ENCODE data around the gene KSR2.
"Not testable (repeated sequence)": the region's sequence is repeated elsewhere in the genome, so short reads cannot be mapped to it uniquely, and the experiment has no call there.

KSR2 gene

DNA sequence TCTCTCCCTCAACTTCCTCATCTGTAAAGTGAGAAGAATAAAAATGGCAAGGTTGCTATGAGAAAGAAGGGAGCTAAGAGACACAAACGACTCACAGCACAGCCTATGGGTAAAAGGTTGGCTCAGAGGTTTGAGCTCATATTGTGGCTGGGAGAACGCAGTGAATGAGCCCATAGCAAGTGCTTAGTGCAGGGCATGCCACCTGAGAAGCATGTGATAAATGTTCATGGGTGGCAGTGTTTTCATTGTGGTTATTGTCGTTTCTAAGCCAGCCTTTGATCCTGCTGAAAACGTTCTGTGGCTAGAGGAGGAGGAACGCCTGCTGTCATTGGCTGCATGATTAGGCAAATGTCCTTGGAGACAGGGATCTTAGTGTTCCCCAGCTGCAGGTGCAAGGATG is 150.4 kb downstream of the KSR2 start:
- no peak for DNase-seq

DNA sequence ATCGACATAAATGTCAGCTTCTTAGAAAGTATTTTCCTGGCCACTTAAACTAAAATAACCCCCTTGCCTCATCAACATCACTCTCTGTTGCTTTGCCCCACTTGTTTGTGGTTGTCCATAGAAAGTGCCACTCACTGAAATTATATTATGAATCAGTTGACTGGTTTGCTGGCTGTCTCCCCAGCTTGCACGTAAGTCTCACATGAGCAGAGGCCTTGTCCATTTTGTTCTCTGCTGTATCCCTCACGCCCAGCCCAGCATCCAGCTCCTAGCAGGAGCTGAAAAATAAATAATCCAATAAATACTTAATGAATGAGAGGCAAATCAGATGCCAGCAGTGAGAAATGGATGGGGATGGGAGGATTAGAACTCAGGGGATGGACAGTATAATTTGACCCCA is 159.3 kb downstream of the KSR2 start:
- DNase-seq, result no peak

DNA sequence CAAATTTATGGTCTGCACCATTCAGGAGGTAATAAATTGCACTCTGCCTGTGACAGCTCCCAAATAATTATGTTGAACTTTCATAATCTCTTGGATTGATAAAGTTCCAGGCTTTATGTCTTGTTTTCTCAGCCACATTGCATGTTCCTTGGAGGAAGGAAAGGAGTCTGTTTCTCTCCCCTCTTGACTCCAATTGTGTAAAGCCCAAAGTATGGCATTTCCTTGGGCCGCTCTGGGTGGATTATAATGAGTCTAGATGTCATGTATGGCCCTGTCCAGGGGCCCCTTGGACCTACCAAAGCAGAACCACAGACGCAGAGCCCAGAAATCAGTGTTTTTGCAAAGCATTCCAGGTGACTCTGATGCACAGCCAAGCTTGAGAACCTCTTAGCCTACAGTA is 160.8 kb downstream of the KSR2 start:
- no peak for DNase-seq

DNA sequence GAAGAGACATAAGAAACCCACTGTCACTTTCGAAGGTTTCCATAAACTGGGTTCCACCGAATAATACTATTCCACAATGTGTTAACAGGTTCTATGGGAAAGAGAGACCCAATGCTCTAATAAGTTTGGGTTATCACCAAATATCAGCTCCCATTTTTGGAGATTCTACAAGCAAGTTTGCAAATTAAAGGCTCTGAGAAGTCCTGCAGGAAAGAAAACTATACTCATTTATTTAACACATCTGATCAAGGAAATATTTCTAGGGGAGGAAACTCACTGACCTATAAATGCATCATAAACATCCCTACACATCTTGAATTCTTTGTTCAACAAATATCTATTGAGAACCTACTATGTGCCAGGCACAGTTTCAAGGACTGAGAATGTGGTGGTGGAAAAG is 161.4 kb downstream of the KSR2 start:
- no peak for DNase-seq

DNA sequence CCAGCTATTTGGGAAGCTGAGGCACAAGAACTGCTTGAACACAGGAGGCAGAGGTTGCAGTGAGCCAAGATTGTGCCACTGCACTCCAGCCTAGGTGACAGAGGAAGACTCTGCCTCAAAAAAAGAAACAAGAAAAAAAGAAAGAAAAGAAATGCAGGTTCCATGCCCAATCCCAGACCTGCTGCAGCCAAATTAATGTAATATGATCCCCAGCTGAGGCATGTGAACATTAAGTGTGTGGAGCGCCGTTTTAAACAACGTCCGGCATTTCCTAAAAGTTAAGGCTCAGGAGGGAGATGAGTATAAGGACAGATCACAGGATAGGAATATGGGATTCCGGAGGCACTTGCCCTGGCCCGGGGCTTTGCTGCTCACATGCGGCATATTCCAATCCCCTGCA is 162.9 kb downstream of the KSR2 start:
- peak; percentile 70 for DNase-seq

DNA sequence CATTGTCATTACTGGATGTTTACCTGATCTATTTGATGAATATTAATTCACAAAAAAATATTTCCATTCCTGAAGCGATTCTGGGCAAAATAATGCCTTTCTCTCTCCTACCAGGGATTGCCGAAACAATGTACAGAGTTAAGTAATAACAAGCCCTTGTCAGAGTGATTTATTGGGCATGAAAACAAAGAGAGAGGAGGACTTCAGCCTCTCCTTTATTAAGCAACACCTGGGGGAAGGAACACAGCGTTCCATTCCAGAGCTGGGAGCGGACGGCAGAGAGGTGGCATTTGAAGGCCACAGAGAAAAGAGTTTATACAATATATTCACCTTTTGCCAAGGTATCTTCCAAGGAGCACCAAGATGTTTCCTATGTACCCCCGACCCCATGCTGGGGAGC is 165.8 kb downstream of the KSR2 start:
- DNase-seq, result no peak

DNA sequence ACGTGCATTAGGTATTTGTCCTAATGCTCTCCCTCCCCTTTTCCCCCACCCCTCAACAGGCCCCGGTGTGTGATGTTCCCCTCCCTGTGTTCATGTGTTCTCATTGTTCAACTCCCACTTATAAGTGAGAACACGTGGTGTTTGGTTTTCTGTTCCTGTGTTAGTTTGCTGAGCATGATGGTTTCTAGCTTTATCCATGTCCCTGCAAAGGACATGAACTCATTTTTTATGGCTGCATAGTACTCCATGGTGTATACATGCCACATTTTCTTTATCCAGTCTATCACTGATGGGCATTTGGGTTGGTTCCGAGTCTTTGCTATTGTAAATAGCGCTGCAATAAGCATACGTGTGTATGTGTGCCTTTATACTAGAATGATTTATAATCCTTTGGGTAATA is 168.1 kb downstream of the KSR2 start:
- DNase-seq, result not testable (repeated sequence)

DNA sequence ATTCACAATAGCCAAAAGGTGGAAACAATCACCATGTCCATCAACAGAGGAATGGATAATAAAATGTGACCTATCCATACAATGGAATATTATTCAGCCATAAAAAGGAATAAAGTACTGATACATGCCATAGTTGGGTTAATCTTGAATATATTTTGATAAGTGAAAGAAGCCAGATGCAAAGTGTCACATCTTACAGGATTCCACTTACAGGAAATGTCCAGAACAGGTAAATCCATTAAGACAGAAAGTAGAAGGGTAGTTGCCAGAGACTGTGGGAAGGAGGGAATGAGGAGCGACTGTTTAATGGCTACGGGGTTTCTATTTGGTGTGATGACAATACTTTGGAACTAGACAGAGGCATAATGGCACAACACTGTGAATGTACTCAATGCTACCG is 171.6 kb downstream of the KSR2 start:
- DNase-seq, result no peak

DNA sequence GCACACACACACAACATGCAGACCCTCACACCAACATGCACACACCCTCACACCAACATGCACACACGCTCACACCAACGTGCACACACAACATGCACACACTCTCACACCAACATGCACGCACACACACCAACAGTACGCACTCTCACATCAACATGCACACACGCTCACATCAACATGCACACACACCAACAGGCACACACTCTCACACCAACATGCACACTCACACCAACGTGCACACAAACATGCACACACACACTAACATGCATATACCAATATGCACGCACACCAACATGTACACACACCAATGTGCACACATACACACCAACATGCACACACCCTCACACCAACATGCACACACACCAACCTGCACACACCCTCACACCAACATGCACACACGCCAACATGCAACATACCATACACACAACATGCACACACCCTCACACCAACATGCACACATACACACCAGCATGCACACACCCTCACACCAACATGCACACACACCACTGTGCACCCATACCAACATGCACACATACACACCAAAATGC is 175.8 kb downstream of the KSR2 start:
- no peak for DNase-seq

DNA sequence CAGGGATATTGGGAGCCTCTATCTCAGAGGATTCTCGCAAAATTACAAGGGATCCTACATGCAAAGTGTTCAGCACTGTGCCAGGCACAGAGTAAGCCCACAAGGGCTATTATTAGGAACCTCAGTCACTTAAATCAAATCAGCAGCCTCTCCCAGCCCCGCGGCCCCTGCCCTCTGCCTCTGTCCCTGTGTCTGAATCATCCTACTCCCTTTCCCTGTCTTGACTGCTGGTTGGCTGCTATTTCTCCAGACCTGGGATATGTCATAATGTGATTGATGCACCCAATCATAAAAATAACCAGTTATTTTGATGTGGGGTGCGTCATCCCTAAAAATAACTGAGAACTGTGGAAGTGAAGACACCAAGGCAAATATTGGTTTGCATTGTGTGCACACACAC is 176.3 kb downstream of the KSR2 start:
- no peak for DNase-seq

DNA sequence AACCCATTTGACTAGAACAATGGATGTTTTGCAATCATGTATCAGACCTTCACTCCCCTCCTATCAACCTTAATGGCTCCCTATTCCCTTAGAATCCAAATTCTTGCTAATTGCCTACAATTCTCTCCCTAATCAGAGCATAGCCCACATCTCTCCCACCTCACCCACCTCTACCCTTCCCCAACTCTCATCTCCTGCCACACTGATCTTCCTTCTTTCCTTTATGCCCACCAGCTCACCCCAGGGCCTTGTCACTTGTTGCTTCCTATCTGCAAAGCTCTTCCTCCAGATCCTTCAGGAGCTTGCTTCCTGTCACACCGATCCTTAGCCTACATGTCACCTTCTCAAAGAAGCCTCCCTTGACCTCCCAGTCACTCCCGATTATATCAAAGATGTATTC is 177.8 kb downstream of the KSR2 start:
- no peak for DNase-seq

DNA sequence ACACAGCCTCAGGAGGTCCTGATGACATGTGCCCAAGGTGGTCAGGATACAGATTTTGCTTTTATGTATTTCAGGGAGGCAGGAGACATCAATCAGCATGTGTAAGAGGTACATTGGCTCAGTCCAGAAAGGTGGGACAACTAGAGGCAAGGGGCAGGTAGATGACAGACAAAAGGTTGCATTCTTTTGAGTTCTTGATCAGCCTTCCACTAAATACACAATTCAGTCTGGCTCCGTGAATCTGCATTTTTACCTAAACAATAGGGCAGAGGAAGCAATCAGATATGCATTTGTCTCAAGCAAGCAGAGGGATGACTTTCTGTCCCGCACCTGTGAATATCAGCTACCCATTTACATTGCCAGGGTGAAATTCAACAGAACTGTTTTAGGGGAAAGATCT is 178.6 kb downstream of the KSR2 start:
- no peak for DNase-seq

DNA sequence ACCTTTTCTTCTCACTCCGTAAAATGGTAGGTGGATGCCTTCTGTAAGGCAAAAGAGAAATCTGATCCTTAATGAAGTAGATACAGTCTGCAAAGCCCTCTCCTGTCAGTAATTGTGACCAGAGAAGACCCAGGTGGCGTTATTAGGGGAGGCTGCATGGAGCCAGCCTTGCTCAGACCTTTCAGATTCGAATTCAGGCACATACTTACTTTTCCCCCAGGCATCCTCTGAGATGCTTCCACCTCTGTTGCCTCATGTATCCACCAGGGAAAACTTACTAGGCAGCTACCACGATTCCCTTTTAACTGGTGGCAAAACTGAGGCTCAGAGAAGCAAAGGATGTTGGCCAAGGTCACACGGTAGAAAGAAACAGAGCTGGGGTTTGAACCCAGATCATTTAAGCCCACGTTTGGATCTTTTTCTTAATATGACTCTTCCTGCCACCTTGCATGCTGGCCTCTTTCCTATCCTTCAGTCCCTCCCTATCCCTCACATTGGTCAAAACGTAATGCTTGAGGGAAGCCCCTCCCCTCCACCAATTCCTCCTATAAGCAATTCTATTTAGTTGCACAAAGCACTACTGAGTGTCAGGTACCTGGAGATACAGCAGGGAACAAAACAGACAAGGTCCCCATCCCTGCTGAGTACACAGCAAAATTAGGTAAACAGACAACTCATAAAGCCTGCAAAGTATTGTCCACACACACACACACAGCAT is 179.4 kb downstream of the KSR2 start:
- no peak for DNase-seq

DNA sequence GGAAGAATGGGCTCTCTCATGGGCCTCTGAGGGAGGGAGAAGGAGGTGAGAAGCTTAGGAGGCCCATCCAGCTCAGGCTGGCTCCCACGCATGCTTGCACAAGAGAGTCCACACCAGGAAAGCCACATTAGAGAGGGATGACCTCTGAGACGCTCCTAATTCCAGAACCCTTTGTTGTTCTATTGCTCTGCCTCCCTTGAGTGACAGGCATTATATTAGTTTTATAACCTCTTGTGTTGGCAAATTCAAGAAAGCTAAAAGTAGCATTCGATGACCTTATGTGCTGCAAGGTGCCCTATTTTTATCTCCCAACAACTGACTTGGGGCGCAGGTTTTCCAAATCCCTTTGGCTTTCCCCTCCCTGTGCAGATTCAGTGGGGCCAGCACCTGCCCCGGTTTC is 190.1 kb downstream of the KSR2 start:
- DNase-seq, result no peak

DNA sequence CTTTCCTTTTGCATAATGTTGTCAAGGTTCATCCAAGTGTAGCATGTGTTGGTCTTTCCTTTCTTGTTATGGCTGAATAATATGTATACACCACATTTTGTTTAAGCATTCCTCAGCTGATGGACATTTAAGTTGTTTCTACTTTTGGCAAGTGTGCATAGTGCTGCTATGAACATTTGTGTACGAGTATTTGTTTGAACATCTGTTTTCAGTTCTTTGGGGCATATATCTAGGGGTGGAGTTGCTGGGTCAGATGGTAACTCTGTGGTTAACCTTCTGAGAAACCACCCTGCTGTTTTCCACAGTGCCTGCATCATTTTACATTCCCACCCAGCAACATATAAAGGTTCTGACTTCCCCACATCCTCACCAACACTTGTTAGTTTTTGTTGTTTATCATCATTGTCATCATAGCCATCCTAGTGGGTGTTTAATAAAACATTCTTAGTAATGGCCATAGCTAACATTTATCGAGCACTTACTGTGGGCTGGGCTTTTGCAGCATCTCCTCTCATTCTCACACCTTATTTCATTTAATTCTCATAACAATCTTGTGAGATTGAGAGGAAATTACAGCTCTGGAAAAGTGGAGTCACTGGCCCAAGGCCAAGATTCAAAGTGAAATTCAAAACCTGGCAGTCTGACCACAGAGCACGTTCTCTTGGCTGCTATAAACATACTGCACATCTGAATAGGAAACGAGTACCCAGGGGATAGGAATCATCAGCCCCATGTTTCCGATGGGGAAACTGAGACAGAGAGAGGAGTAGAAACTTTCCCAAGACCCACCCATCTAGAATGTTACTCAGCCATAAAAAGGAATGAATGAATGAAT is 193.6 kb downstream of the KSR2 start:
- peak; percentile 32 for DNase-seq

DNA sequence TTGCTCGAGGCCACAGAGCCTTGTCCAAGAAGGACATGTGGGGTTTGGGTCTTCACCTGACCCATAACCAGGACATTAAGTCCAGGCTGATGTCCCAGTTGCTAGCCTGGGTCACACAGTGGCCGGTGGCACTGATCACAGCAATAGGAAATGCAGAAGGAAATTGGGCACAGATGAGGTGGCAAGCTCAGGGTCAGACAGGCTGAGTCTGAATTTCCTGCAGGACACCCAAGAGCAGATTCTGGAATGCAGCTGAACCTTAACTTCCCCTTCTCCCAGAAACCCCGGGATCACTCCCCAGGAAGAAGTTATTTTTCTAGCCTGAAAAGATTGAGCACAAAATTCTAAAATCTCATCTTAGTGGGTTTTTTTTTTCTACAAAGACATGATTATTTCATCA is 199.9 kb downstream of the KSR2 start:
- DNase-seq, result no peak

DNA sequence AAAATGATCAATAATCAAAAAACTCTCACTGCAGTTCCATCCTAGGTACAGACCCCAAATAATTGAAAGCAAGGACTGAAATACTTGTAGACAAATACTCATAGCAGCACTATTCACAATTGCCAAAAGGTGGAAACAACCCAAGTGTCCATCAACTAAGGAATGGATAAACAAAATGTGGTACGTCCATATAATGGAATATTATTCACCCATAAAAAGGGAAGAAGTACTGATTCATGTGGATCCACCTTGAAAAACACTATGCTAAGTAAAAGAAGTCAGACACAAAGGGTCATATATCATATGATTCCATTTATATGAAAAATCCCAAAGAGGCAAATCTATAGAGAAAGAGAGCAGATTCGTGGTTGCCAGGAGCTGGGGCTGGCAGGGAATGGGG is 202.8 kb downstream of the KSR2 start:
- no peak for DNase-seq

DNA sequence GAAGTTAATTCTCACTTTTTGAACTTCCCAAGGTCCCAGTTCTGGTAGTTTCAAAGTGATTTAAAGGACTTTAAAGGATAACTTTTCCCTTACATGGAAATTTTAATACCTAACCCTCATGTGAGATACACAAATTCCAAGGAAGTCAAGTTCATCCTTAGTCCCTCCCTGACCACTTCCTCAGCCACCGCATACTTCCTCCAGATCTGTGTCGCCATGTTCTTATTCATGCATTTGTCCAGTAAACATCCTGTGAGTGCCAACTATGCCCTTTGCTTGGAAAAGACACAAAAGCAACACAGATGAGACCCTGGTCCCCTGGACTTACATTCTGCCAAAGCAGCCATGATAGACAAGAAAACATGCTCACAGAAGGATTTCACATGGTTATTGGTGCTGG is 206.6 kb downstream of the KSR2 start:
- no peak for DNase-seq

DNA sequence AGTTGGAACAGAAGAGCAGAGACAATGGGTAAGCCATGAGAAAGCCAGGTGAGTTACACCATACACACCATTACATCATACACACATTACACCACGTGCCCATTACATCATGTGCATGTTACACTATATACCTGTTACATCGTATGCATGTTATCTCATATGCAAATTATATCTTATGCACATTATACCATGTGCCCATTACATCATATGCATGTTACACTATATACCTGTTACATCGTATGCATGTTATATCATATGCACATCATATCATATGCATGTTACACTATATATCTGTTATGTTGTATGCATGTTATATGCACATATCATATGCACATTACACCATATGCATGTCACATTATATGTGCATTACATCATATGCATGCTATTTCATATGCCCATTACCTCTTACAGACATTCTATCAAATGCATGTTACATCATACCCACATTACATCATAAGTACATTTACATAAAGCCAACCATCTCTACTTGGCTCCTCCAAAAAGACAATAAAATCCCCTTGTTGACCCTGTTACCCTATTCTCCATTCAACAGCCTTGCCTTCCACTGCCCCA is 207.2 kb downstream of the KSR2 start:
- DNase-seq, result no peak

DNA sequence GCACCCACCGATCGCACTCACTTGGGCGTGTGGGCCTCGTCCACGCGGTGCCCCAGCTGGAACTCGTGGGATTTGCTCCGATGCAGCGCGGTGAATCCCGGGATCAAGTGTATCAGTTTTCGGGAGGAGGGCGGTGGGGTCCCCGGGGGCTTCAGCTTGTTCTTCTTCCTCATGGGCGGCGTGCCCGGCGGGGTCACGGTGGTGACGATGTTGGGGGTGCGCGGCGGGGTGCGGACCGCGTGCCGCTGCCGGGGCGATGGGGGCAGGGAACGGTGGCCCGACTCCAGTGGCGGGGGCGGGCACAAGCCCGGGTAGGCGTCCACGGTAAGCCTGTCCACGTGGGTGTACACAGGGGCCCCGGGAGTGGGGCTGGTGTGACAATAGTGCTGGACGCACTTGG is 207.8 kb downstream of the KSR2 start:
- no peak for DNase-seq

DNA sequence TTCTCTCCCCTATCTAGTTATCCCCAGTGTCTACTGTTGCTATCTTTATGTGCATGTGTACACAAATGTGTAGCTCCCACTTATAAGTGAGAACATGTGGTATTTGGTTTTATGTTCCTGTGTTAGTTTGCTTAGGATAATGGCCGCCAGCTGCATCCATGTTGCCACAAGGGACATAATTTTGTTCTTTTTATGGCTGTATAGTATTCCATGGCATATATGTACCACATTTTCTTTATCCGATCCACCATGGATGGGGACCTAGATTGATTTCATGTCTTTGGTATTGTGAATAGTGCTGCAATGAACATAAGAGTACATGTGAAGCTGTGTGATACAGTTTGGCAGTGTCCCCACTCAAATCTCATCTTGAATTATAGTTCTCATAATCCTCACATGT is 218.1 kb downstream of the KSR2 start:
- DNase-seq, result no peak

DNA sequence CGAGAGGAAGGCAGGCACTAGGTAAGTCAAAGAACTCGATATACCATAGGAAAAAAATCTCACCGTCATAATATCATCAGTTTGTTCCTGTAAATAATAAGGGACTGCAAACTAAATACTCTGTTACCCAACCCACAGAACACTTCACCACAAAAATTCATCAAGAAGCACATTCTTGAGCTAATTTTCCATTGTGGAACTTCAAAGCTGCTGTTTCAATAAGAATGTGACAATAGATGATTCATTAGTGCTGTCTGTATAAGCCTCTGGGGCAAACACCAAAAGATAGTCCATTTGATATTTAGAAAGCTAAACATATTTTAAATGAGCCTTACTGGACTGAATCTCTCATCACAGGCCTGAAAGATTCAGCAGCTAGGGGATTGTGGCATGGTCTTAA is 219.4 kb downstream of the KSR2 start:
- no peak for DNase-seq

DNA sequence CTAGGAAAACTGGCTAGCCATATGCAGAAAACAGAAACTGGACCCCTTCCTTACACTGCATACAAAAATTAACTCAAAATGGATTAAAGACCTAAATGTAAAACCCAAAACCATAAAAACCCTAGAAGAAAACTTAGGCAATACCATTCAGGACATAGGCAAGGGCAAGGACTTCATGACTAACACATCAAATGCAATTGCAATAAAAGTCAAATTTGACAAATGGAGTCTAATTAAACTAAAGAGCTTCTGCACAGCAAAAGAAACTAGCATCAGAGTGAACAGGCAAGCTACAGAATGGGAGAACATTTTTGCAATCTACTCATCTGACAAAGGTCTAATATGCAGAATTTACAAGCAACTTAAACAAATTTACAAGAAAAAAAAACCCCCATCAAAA is 222.4 kb downstream of the KSR2 start:
- DNase-seq, result not testable (repeated sequence)

DNA sequence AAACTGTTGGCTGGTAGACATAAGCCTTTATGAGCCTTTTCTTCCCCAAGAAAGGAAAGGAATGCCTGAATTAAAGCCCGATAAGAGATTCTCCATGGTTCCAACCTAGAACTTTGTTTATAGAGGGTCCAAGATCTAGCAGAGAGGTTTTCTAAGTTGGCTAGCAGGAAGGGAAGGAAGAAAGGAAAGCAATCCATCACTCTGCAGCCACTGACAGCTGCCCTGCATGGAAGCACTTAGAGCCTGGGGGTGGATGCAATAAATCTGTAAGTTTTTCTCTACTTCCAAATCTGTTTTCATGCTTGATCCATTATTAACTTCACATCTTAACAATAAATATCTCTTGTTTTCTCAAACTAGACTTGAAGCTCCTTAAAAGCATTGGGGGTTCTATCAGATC is 224.4 kb downstream of the KSR2 start:
- no peak for DNase-seq
